GM04503 (cell line): Measurements from ENCODE around the gene XXYLT1.
A peak's percentile ranks its signal among the peaks of the same experiment; 100 is the strongest.
"Not testable (repeated sequence)": the region's sequence is repeated elsewhere in the genome, so short reads cannot be mapped to it uniquely, and the experiment has no call there.

Experiments used
- DNase-seq: peaks from one replicate; pipeline ENCODE4 v3.0.0-alpha.2; 2012; ENCODE audit warnings: low read depth

Gene XXYLT1

GRCh38 chr3:195270817-195271409, at the start of gene XXYLT1:
TSS of gene XXYLT1 (minus strand) at chr3:195271159. CDS start at chr3:195271058, 101 bp downstream.
- DNase-seq, result no peak

DNA sequence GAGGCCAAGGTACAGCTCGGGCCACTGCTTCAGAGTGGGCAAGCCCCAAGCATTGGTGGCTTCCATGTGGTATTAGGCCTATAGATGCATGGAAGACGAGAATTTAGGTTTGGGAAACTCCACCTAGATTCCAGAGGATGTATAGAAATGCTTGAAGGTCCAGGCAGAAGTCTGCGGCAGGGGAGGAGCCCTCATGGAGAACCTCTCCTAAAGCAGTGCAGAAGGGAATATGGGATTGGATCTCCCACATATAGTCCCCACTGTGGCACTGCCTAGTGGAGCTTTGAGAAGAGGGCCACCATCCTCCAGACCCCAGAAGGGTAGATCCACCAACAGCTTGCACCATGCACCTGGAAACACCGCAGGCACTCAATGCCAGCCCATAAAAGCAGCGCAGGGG, 48.1 kb upstream of the XXYLT1 start:
- DNase-seq, result no peak

- DNase-seq, result no peak
Measured at GRCh38 chr3:195312714-195313113, 41.8 kb upstream of the XXYLT1 start.

GRCh38 chr3:195307711-195308110, 36.8 kb upstream of the XXYLT1 start:
- DNase-seq, result no peak

- DNase-seq, result no peak
Measured at GRCh38 chr3:195306369-195306768, 35.4 kb upstream of the XXYLT1 start.

DNA sequence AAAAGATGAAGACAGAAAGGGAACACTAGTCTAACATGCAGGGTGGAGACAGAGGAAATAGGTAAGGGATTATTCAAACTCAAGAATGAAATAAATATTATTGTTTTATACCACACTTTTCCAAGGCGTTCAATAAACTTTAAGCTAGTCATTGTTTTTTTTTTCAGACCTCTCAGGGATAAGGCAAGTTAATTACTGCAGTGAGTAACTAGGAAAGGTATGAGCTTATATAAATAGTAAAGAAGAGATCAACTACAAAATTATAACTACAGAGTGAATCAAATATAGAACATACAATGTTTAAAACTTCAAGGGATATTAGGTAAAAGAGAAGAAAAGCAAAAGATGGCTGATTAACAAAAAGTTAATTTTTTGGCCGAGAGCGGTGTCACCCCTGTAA, 31.5 kb upstream of the XXYLT1 start:
- DNase-seq, result no peak

DNA sequence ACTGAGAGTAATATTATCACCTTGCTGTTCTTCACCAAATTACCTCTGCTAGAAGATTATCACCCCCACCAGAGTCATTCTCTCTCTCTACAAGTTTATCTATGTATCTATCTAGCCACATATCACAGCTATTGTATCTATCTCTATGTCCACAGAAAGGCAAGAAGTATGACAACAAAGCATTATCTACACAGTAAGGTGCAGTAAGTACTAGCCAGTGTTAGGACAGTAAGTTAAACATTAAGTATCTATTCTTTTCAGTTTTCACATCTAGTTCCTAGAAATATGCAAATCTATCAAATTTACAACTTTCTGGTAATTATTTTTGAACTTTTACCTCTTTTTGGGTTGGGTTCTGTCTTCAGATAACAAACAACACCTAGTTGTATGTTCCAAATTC, 26.5 kb upstream of the XXYLT1 start:
- DNase-seq, result no peak

DNA sequence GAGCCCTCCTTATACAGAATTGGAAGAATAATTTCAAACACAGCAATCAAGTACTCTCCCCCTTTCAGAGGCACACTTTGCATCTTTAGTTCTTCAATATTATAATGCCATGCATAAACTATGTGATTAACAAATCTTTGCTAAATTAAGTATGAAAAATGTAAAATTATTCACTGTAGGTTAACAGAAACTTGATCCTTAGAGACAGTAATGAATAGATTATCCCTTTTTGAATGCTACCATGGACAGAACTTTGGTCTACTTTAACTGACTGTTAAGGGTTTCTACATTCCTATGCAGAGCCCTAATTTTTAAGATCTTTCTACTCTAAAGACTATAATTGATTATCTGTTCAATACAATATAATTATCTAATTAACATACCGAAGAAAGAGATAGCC, 25.7 kb upstream of the XXYLT1 start:
- DNase-seq, result no peak

GRCh38 chr3:195291121-195291520, 20.2 kb upstream of the XXYLT1 start:
- DNase-seq, result no peak

GRCh38 chr3:195290643-195291042, 19.7 kb upstream of the XXYLT1 start:
- DNase-seq, result not testable (repeated sequence)

GRCh38 chr3:195286115-195286872, 15.3 kb upstream of the XXYLT1 start:
- DNase-seq, result no peak

DNA sequence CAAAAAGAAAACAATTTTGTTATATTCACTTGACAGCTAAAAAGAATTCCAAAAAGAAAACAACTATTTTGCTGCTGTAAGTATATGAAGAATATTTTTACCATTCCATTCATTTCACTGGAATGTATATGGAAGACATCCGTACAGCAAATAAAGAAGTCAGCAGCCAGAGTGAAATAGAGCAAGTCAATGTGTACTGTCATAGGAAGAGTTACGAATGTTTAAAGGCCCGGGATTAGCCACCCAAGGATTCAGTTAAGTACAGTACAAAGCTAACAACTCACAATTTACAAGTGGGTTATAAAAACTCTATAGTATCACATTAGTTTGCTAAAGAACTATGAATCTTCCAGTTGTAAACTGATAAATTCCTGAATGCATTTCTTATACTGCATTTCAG, 14.4 kb upstream of the XXYLT1 start:
- no peak for DNase-seq

DNA sequence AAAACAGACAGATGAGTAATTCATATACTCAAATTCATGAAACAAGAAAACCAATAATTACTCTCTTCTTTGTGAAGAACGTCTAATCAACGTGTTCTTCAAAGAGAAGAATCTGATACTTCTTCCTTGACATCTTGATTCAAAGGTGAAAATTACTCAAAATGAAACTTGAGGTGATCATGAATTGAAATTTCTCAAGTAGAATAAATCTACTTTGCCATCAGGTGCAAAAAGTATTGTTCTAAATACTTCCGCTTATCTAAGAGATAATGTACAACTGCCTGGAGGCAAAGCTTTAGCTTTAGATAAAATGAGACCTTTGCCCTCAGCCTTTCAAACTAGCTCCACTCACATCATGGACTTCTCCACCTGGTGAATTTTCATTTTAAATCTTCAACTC, 13.9 kb upstream of the XXYLT1 start:
- DNase-seq, result no peak

DNA sequence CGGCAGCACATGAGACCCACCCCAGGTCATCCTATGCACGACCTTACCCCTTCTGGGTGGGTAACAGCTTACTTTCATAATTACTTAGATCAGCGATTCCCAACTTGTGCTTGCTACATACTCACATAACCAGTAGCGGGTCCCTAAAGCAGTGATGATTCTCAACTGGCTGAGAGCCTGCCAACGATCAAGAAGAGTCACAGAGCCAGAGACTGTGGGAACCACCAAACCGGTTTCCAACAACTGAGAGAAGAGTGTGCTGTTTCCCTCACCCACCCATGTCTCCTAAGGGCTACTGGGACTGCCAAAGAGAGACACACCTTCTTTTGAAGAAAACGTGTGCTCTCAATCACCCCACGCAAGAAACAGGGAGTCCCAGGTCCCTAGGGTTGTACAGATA, 12.0 kb upstream of the XXYLT1 start:
- DNase-seq, result no peak

GRCh38 chr3:195274259-195274966, 3.5 kb upstream of the XXYLT1 start:
- no peak for DNase-seq

GRCh38 chr3:195271410-195272243, 668 bp upstream of the XXYLT1 start:
- DNase-seq, result peak; percentile 35

GRCh38 chr3:195270079-195270816, 711 bp downstream of the XXYLT1 start:
- DNase-seq, result no peak

DNA sequence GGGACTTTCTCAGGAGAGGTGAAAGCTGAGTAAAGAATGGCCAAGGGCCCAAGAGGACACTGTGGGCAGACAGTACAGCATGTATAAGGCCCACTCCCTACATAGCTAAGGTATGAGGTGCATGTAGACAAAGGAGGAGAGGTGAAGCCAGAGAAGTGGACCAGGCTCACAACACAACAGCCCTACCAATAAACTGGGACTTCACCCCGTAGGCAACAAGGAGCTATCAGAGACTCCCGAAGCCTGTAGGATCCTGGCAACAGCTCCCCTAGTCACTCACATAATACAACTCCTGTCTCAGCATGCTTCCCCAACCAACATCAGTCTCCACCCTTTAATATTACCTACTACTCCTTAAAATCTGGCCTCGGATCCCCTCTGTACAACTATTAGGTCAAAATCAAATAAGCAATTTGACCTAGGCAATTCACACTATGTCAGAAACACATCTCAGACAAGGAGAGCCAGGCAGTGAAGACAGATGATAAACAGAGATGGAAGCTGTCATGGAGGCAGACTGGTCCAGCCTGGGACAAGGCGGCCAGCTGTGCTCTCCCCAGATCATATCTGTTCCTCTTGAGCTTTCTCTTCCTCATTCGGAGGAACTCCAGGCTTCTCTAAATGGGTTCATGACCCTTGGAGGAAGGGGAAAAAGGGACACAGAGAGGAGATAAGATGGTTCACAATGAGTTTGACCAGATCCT, 1.4 kb downstream of the XXYLT1 start:
- no peak for DNase-seq

- DNase-seq, result no peak
Measured at GRCh38 chr3:195268576-195269309, 2.2 kb downstream of the XXYLT1 start.

GRCh38 chr3:195267096-195267495, 3.9 kb downstream of the XXYLT1 start:
- DNase-seq, result no peak
